Activated CD8-positive, alpha-beta memory T cell treated with anti-CD3 and anti-CD28 coated beads for 4 hours (primary cell): ENCODE data around the gene SLC9C1.

Experiments used
- DNase-seq, 2 donors: peaks; one replicate each; pipeline ENCODE4 v3.0.0-alpha.2; 2020; ENCODE audit warnings: low read depth in 2 of 2

SLC9C1 gene

GRCh38 chr3:112114576-112115160 lies 179.3 kb downstream of the SLC9C1 start:
- no peak for DNase-seq

- peak in 1 of 2 donors; percentile 50 for DNase-seq
These were observed 182.1 kb downstream of the SLC9C1 start for GRCh38 chr3:112111785-112112402.

- DNase-seq = no peak
These were observed 184.7 kb downstream of the SLC9C1 start for GRCh38 chr3:112109322-112109721.

GRCh38 chr3:112104774-112105173 lies 189.2 kb downstream of the SLC9C1 start:
- no peak for DNase-seq

GRCh38 chr3:112101916-112102315 lies 192.1 kb downstream of the SLC9C1 start:
- DNase-seq = no peak

- no peak for DNase-seq
These were observed 196.6 kb downstream of the SLC9C1 start for GRCh38 chr3:112097378-112097777.

- no peak for DNase-seq
These were observed 197.8 kb downstream of the SLC9C1 start for GRCh38 chr3:112096176-112096575.

GRCh38 chr3:112095731-112096130 lies 198.3 kb downstream of the SLC9C1 start:
- DNase-seq = no peak

GRCh38 chr3:112093180-112093522 lies 200.9 kb downstream of the SLC9C1 start:
- DNase-seq = no peak

- DNase-seq = no peak
These were observed 201.4 kb downstream of the SLC9C1 start for GRCh38 chr3:112092496-112093179.

GRCh38 chr3:112090887-112091586 lies 203.0 kb downstream of the SLC9C1 start:
- no peak for DNase-seq
